Regular cardiac myocyte (primary cell): ENCODE results near the gene ALX4. TPM values are rescaled to one million over a fixed set of nuclear protein-coding genes. Genes with fewer than 3 reads are reported as not detected.

ENCODE experiments used
- total RNA-seq: library from RNA; depleted of rRNA; stranded (reverse); fragments of >200 nt; gene quantifications from 2 replicates; pipeline ENCODE4 v1.2.3, GENCODE V29; 2014

Gene ALX4
- total RNA-seq, result not detected in 2 replicates

DNA sequence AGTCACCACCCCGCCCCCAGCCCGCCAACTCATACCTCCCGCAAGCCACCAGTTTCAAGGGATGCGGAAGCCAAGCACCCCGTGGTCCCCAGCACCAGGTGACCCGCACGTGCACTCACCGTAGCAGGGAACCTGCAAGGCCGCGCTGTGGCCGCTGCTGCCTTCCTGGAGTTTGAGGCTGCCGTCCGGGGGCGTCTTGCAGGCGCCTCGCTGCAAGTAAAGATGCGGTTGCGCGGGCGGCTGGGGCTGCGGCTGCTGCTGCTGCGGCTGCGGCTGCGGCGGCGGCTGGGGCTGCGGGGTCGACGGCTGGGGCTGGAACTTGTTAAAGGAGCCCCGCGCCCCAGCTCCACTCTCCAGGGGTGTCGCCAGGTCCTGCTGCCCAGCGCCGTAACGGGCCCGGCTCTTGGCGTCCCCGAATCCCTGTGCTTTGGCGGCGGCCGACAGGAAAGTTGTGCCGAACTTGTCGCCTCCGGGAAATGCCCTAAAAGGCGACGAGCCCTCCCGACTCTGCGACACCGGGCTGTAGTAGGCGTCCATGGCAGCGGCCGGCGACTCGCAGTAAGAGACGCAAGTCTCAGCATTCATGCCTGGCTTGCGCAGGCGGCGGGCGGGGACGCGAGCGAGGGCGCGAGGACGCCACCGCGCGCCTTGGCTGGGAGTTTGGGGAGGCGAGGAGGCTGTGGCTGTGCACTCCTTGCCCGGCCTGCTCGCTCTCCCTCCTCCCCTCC lies at the start of gene ALX4:
Gene ALX4 (minus strand): TSS at position 662 of the 728 bp plus-strand sequence. CDS start 77 bp downstream, at position 585.

Other genes starting within 250 kb of the ALX4 start
- gene ACCS, start 243.9 kb downstream of the ALX4 start, total RNA-seq, result 1.9 and 7.9 TPM in 2 replicates
- 94.9 and 240 TPM in 2 replicates for gene EXT2, start 214.5 kb downstream of the ALX4 start, total RNA-seq